Liver (tissue), 9 donors: ENCODE measurements around the gene ASZ1. TPM values are rescaled to one million over a fixed set of nuclear protein-coding genes. Genes with fewer than 3 reads are reported as not detected.

Source experiments
- DNase-seq: peaks from one replicate; pipeline ENCODE4 v3.0.0-alpha.2; 2017; ENCODE audit warnings: low spot score
- H3K27ac ChIP-seq, 2 donors: one replicate each; pipeline ENCODE4 v1.7.0; 2013; ENCODE audit warnings: inconsistent platforms in 2 of 2, low read length in 2 of 2, control low read depth in 1 of 2, low read depth in 1 of 2, mild to moderate bottlenecking in 1 of 2
- H3K27me3 ChIP-seq, 4 donors: one replicate each; pipeline versions ENCODE4 v1.6.1 to v1.7.0; 2013; ENCODE audit warnings: low read length in 3 of 4, inconsistent platforms in 1 of 4, mild to moderate bottlenecking in 1 of 4, moderate library complexity in 1 of 4; ENCODE audit not compliant: control insufficient read depth in 4 of 4, insufficient read depth in 4 of 4
- H3K36me3 ChIP-seq, 4 donors: one replicate each; pipeline versions ENCODE4 v1.6.1 to v1.7.0; 2013; ENCODE audit warnings: low read length in 3 of 4, mild to moderate bottlenecking in 3 of 4, low read depth in 1 of 4, moderate library complexity in 1 of 4; ENCODE audit not compliant: control insufficient read depth in 4 of 4, insufficient read depth in 3 of 4
- H3K4me1 ChIP-seq, 4 donors: one replicate each; pipeline versions ENCODE4 v1.6.1 to v1.7.0; 2013; ENCODE audit warnings: low read length in 3 of 4, mild to moderate bottlenecking in 3 of 4, moderate library complexity in 1 of 4; ENCODE audit not compliant: control insufficient read depth in 4 of 4, insufficient read depth in 4 of 4
- H3K4me3 ChIP-seq, 3 donors: one replicate each; pipeline versions ENCODE4 v1.6.1 to v1.7.0; 2013; ENCODE audit warnings: low read length in 3 of 3, control low read depth in 1 of 3, low read depth in 1 of 3, mild to moderate bottlenecking in 1 of 3
- H3K9ac ChIP-seq, 2 donors: one replicate each; pipeline ENCODE4 v1.7.0; 2013; ENCODE audit warnings: low read length in 2 of 2, mild to moderate bottlenecking in 2 of 2, moderate library complexity in 2 of 2, control low read depth in 1 of 2, low read depth in 1 of 2
- H3K9me3 ChIP-seq, 4 donors: one replicate each; pipeline versions ENCODE4 v1.6.1 to v1.7.0; 2013; ENCODE audit warnings: low read length in 3 of 4; ENCODE audit not compliant: control insufficient read depth in 4 of 4
- EGR1 ChIP-seq, 2 donors: IDR thresholded peaks; 2 replicates each; pipeline ENCODE4 v1.6.1; 2016 to 2018; ENCODE audit warnings: antibody characterized with exemption in 2 of 2, low read depth in 2 of 2
- FOXA1 ChIP-seq: IDR thresholded peaks from 2 replicates; pipeline ENCODE4 v1.6.1; 2016; ENCODE audit warnings: antibody characterized with exemption
- GABPA ChIP-seq, 2 donors: IDR thresholded peaks in 1 of 2; conservative IDR thresholded peaks in 1 of 2; 2 replicates each; pipeline ENCODE4 v1.6.1; 2016; ENCODE audit warnings: antibody characterized with exemption in 2 of 2, mild to moderate bottlenecking in 1 of 2, moderate library complexity in 1 of 2
- NR2F2 ChIP-seq: IDR thresholded peaks from 2 replicates; pipeline ENCODE4 v1.6.1; 2016; ENCODE audit warnings: antibody characterized with exemption
- RXRA ChIP-seq, 2 donors: IDR thresholded peaks; 2 replicates each; pipeline ENCODE4 v1.6.1; 2017 to 2018; ENCODE audit warnings: antibody characterized with exemption in 2 of 2, mild to moderate bottlenecking in 1 of 2
- SP1 ChIP-seq: IDR thresholded peaks from 2 replicates; pipeline ENCODE4 v1.6.1; 2018; ENCODE audit warnings: antibody characterized with exemption, mild to moderate bottlenecking
- TAF1 ChIP-seq: conservative IDR thresholded peaks from 2 replicates; pipeline ENCODE4 v1.6.1; 2016; ENCODE audit warnings: antibody characterized with exemption, mild to moderate bottlenecking
- WGBS: extraction: QIAGEN DNeasy Blood & Tissue Kit; methylation state at CpG from one replicate; pipeline ENCODE4 v1.1.7; 2013; 5-methylcytosine and 5-hydroxymethylcytosine counted together
- polyA plus RNA-seq, 2 donors: library from polyadenylated mRNA; stranded (reverse) in 1 of 2; unstranded in 1 of 2; fragments of 200-250 nt in 1 of 2; fragments of >200 nt in 1 of 2; fragmentation: Nextera tagmentation in 1 of 2; extraction: Ambion mirVana in 1 of 2; gene quantifications; one replicate each; pipeline versions ENCODE4 v1.2.1 to v1.2.3, GENCODE V29; 2013 to 2015
- total RNA-seq, 2 donors: library from RNA; depleted of rRNA; stranded (reverse); fragments of >200 nt; gene quantifications; one replicate each; pipeline ENCODE4 v1.2.3, GENCODE V29; 2014
- TF ChIP-seq, protein P1 (sequence below): IDR thresholded peaks from 2 replicates; pipeline ENCODE4 v1.6.1; 2016; ENCODE audit warnings: antibody characterized with exemption, mild to moderate bottlenecking
- TF ChIP-seq, protein P2 (sequence below): IDR thresholded peaks from 2 replicates; pipeline ENCODE4 v1.6.1; 2016; ENCODE audit warnings: antibody characterized with exemption
- donor health status: healthy.
- donor health status: healthy.
- donor health status: healthy.
- donor health status: healthy.
- donor health status: healthy.

ASZ1 gene
- total and polyA plus RNA-seq, 4 donors, result 0.08 TPM; not detected in 3

DNA sequence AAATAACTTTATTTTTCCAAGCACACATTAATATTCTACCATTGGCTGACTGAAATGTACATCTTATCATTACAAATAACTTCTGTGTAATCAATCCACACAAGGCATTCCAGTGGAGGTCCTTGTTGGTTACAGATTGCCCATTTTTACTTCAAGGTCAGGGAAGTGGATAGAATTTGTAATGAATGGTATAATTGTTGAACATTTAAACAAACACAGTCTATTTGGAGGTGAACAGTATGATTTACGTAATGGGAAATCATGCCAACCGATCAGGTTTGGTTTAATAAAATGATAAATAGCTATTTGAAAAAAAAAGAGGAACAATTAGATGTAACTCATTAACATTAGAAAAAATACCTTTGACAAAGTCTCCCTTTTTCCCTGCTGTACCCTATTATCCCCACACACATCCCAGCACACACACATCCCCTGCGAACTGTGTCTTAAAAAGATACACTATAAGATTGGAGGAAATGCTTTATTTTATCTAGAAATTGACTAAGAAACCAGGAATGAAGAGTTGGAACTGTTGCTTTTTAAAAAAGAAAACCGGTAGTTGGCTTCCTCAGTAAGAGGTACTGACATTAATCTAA, 19.0 kb upstream of the ASZ1 start:
- Histone ChIP-seq H3K36me3 (no peaks in the 10 kb centered on the region), H3K9ac (no peak overlapping the region), H3K4me3 (no peak overlapping the region), H3K9me3 (no peaks in the 10 kb centered on the region), H3K27ac (no peak overlapping the region), H3K4me1 (no peaks in the 10 kb centered on the region), H3K27me3 (no peaks in the 10 kb centered on the region)
- no peak for DNase-seq
- 79% methylated on average over 4 of the region's 4 CpGs for WGBS
- TF ChIP-seq, protein P1, sequence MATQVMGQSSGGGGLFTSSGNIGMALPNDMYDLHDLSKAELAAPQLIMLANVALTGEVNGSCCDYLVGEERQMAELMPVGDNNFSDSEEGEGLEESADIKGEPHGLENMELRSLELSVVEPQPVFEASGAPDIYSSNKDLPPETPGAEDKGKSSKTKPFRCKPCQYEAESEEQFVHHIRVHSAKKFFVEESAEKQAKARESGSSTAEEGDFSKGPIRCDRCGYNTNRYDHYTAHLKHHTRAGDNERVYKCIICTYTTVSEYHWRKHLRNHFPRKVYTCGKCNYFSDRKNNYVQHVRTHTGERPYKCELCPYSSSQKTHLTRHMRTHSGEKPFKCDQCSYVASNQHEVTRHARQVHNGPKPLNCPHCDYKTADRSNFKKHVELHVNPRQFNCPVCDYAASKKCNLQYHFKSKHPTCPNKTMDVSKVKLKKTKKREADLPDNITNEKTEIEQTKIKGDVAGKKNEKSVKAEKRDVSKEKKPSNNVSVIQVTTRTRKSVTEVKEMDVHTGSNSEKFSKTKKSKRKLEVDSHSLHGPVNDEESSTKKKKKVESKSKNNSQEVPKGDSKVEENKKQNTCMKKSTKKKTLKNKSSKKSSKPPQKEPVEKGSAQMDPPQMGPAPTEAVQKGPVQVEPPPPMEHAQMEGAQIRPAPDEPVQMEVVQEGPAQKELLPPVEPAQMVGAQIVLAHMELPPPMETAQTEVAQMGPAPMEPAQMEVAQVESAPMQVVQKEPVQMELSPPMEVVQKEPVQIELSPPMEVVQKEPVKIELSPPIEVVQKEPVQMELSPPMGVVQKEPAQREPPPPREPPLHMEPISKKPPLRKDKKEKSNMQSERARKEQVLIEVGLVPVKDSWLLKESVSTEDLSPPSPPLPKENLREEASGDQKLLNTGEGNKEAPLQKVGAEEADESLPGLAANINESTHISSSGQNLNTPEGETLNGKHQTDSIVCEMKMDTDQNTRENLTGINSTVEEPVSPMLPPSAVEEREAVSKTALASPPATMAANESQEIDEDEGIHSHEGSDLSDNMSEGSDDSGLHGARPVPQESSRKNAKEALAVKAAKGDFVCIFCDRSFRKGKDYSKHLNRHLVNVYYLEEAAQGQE, result no peak

DNA sequence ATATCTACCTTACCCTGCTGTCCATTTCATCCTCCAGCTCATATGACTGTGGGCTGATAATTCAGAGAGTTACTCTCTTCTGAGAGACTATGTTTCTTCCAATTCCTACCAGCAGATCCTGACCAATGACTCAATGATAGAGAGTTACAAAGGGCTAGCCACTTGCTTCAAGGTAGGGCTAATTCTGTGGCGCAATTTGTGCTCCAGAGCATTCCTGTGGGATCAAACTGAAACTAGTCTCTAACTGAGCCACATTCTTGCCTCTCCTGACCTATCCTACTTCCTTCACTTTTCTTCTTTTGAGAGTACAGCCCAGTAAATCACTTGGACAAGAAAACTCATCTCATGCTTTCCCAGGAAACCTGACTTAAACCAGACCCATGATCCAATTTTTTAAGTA, 17.9 kb upstream of the ASZ1 start:
- no peaks in the 10 kb centered on the region for H3K36me3 ChIP-seq
- H3K9ac ChIP-seq, result no peak overlapping the region
- H3K4me1 ChIP-seq, result no peaks in the 10 kb centered on the region
- H3K9me3 ChIP-seq, result no peaks in the 10 kb centered on the region
- no peak overlapping the region for H3K4me3 ChIP-seq
- H3K27ac ChIP-seq, result no peak overlapping the region
- WGBS, result 91% methylated on average over 1 of the region's 1 CpG
- no peak for DNase-seq
- TF ChIP-seq SP1, result no peak
- no peak for TF ChIP-seq EGR1 (IDR thresholded peaks at IDR 0.05; ENCODE audit: low read depth in 2 of 2)
- TF ChIP-seq, protein P2, sequence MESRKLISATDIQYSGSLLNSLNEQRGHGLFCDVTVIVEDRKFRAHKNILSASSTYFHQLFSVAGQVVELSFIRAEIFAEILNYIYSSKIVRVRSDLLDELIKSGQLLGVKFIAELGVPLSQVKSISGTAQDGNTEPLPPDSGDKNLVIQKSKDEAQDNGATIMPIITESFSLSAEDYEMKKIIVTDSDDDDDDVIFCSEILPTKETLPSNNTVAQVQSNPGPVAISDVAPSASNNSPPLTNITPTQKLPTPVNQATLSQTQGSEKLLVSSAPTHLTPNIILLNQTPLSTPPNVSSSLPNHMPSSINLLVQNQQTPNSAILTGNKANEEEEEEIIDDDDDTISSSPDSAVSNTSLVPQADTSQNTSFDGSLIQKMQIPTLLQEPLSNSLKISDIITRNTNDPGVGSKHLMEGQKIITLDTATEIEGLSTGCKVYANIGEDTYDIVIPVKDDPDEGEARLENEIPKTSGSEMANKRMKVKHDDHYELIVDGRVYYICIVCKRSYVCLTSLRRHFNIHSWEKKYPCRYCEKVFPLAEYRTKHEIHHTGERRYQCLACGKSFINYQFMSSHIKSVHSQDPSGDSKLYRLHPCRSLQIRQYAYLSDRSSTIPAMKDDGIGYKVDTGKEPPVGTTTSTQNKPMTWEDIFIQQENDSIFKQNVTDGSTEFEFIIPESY, result no peak
- TF ChIP-seq NR2F2, result no peak
- TF ChIP-seq RXRA (IDR thresholded peaks at IDR 0.05), result no peak
- no peak for TF ChIP-seq TAF1
- no peak for TF ChIP-seq FOXA1
- no peaks in the 10 kb centered on the region for H3K27me3 ChIP-seq

DNA sequence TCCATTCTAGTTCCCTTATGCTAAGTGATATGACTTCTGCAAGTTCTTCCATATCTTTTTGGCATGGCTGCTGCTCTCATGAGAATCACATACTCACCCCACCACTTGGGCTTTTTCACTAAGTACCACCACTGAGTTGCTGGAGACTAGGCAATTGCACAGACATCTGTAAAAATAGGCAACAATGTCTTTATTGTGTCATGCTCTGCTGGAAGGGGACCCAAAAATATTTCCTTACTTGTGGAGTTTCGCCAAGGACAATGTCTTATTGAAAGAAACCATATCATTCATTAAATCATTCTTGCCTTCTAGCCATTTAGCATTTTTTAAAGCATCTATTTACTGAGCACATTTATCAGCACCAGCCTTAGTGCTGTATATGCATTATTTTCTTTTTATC, 17.4 kb upstream of the ASZ1 start:
- Histone ChIP-seq H3K36me3 (no peaks in the 10 kb centered on the region), H3K9me3 (no peaks in the 10 kb centered on the region), H3K4me1 (no peaks in the 10 kb centered on the region), H3K27ac (no peak overlapping the region), H3K9ac (no peak overlapping the region), H3K4me3 (no peak overlapping the region), H3K27me3 (no peaks in the 10 kb centered on the region)
- DNase-seq, result no peak
- no peak for TF ChIP-seq RXRA (IDR thresholded peaks at IDR 0.05)
- TF ChIP-seq GABPA (IDR thresholded peaks at IDR 0.05 in 1 of 2, conservative IDR thresholded peaks at IDR 0.05 in 1 of 2), result no peak
- TF ChIP-seq, protein P1, result no peak
- TF ChIP-seq, protein P2, result no peak
- WGBS, result 84% methylated on average over 1 of the region's 1 CpG
